GM21447 (cell line): ENCODE data around the gene SLC37A2.
"Not testable (repeated sequence)": the region's sequence is repeated elsewhere in the genome, so short reads cannot be mapped to it uniquely, and the experiment has no call there.

ENCODE experiments used
- ATAC-seq: cut with Tn5 transposase; IDR thresholded peaks from one replicate; pipeline ENCODE4 v1.9.1; 2021; ENCODE audit not compliant: unreplicated experiment

Gene SLC37A2

DNA sequence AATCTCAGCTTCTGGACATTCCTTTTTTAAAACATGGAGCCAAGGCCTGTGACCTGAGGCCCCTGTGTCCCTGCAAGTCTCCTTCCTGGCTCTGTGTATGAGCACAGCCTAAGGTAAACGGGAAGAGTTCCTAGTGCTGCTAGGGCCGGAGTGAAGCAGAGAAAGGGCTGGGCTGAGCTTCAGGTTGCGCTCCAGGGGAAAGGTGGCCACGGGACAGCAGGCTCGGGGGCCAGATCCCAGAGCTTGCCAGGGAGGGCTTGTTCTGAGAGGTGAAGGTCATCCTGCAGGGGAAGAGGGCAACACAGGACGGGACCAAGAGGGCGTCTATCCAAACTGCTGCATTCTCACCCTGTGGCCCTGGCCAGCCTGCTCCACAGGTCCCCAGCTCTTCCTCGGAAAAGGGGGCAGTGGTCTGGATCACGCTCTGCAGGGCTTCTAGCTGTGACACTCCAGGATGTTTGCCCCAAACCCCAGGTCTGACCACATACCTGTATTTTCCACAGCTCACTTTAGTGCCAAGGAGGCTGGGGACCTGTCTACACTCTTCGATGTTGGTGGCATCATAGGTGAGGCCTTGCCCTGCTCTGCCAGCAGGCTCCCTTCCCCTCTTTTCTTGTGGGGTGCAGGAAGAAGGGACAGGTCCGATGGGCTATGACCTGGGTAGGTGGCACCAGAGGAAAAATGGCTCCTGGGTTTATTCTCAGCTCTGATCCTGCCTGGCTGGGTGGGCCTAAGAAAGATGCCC is 20.4 kb downstream of the SLC37A2 start:
- no peak for ATAC-seq

DNA sequence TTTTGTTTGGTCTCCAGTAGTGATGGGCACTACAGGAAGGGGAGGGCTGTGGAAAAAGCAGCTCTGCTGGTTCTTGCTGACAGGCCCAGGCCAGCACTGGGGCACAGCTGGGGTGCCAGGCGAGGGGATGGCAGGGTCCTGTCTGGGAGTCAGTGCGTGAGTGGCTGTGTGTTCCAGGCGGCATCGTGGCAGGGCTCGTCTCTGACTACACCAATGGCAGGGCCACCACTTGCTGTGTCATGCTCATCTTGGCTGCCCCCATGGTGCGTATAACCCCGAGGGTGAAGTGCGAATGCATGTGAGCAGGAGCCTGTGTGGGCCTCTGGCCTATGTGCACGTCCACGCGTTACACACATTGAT is 20.9 kb downstream of the SLC37A2 start:
- no peak for ATAC-seq

DNA sequence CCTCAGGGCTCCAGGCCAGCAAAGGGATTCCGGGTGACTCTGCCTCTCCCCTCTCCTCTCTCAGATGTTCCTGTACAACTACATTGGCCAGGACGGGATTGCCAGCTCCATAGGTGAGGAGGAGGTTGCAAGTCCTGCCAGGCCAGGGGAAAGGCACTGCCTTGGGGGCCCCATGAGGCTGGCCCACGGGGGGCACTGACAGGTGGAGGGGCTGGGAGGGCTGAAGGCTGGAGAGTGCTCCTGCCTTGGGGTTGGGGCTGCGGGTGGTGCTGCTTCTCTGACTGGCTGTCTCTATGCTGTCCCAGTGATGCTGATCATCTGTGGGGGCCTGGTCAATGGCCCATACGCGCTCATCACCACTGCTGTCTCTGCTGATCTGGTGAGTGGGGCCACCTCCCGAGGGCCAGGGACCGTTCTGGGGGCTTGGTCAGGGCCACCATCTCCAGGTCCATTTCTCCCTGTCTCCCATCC is 21.7 kb downstream of the SLC37A2 start:
- no peak for ATAC-seq

DNA sequence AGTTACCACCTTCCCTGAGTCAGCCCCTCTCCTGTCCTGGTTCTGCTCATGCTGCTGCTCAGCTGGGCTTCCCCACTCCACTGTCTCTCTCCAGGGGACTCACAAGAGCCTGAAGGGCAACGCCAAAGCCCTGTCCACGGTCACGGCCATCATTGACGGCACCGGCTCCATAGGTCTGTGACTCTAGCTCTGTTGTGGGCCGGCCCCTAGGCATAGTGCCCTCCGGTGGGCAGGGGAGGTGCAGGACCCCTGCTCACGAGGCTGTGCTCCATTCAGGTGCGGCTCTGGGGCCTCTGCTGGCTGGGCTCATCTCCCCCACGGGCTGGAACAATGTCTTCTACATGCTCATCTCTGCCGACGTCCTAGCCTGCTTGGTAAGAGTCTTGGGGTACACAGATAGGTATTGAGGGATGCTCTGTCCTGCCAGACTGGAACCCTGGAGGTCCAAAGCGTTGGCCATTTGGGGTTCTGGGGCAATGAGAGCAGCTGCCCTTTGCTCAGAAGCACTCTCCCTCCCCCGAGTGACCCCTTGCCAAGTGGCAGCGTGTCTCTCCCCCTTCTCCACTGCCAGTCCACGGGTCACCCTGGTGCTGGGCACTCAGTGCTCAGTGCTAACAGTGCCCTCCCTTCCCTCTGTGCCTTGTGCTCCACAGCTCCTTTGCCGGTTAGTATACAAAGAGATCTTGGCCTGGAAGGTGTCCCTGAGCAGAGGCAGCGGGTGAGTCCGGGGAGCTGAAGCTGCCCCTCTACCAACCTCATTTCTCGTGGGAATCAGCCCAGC is 22.4 kb downstream of the SLC37A2 start:
- ATAC-seq: no peak

DNA sequence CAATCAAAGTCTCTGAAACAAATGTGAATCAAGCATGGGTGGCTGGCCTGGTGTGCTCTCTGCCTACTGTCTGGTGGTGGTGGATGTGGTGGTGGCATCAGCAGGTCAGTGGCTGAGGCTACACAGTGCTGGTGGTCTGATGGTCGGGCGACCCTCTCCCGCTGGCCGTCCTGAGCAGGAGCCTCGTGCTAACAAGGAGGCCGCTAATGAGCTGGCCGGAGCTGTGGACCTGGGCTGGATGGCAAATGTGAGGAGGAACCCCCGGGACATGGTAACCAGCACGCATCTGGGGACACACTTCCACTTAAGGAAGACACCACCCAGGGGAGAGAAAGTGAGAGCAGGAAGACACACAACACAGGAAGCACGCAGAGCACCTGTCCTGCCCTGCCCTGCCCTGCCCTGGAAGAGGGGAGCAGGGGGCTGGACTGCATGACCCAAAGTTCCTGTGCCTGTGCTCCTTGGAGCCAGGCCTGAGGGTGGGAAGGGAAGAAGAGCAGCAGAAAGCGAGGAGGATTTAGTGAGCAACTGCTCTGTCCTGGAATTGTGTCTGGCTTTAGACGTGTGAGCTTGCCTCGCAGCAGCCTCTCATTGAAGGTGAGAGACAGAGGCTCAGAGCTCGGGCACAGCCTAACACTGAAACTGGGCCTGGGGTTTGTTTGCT is 23.7 kb downstream of the SLC37A2 start:
- ATAC-seq: no peak

DNA sequence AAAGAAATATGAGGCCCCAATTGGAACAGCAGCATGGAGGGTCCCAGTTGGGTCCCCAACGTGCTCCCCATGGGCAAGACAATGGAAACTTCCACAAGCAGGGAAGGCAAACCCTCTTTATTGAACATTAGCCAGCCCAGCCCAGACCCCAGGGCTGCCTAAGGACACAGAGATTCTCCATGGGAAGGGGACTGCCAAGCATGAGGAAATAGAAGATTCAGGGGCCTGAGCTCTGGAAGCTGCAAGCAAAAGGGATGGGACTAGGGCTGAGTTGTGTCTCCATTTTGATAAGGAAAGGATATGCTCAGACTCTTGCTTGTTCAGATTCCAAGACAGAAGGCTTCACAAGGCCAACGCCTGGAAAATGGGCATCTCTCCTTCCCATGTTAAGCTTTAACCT is 25.0 kb downstream of the SLC37A2 start:
- no peak for ATAC-seq

DNA sequence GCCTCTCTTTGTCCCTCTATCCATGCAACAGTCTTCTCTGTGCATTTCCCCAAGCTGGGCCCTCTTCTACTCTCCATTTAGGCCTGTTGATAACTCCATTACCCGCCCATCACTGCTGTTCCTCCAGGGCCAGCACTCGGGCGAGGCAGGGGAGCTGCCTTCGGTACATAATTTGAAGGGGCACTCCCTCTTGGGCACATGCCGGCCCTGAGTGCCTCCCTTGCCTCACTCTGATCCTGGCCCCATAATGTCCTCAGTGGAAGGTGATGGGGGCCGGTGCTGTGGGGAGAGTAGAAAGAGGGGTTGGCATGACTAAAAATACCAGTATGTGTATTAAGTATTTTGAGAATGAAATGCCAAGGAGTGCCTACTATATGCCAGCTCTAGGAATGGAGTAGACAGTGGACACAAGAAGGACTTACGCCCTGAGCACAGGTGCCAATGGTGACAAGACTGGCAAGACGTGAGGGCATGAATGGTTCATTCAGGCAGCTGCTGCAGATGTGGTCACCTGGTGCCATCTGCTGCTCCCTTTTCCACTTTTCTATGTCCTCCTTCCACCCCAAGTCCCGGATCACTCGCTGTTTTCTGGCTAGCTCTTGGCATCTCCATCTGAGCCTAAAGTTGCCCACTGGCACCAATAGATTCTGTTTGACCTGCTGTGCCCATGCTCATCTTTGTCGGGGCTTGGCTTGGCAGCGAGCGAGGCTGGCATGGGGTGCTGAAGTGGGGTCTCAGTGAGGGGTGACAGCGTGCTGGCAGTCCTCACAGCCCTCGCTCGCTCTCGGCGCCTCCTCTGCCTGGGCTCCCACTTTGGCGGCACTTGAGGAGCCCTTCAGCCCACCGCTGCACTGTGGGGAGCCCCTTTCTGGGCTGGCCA is 25.7 kb downstream of the SLC37A2 start:
- ATAC-seq: no peak

DNA sequence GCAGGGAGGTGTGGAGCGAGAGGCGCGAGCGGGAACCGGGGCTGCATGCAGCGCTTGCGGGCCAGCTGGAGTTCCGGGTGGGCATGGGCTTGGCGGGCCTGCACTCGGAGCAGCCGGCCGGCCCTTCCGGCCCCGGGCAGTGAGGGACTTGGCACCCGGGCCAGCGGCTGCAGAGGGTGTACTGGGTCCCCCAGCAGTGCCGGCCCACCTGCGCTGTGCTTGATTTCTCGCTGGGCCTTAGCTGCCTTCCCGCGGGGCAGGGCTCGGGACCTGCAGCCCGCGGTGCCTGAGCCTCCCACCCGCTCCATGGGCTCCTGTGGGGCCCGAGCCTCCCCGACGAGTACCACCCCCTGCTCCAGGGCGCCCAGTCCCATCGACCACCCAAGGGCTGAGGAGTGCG is 26.4 kb downstream of the SLC37A2 start:
- ATAC-seq: not testable (repeated sequence)

DNA sequence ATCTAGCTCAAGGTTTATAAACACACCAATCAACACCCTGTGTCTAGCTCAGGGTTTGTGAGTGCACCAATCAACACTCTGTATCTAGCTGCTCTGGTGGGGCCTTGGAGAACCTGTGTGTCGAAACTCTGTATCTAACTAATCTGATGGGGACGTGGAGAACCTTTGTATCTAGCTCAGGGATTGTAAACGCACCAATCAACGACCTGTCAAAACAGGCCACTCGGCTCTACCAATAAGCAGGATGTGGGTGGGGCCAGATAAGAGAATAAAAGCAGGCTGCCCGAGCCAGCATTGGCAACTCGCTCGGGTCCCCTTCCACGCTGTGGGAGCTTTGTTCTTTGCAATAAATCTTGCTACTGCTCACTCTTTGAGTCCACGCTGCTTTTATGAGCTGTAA is 27.0 kb downstream of the SLC37A2 start:
- not testable (repeated sequence) for ATAC-seq

DNA sequence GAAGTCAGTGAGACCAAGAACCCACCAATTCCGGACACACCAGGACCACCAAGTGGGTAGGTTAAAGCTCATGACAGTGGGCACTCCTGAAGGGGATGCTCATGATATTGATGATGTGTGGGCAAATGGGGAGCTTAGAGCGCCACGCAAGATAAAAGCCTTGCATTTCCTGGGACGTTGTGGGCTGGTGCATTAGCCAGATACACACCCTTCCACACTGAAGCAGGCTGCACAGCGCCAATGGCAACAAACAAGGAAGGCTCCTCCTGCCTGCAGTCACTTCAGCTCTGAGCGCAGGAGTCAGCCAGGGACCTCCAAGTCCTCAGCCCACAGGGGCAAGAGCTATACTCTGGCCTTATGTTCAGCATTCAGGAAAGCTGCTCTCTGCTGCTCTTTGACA is 27.7 kb downstream of the SLC37A2 start:
- ATAC-seq: no peak

DNA sequence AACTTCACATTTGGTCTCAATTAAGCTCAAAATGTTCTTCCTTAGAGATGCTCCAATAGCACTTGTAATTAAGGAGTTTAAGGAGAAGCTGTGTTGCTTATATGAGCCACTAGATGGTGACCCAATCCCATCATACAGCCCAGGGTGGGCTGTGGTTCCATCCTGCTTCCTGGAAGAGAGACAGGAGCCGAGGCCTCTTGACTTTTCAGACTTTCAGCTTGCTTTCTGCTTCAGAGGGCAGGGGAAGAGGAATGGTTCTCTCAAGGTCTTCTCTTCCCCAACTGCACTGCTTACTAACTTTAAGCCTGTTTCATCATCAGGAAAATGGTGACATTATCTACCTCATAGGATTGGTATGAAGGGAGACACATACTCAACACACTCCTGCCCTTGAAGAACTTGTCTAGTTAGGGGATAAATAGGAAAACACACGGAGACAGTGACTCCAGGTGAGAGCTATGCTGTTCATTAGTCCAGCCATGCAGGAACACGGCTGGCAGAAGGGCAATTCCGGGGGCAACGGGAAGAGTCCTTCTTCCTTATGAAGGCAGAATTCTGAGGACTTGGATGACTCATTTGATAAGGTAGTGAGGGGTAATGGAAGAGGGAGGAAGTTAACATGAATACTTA is 28.3 kb downstream of the SLC37A2 start:
- no peak for ATAC-seq

DNA sequence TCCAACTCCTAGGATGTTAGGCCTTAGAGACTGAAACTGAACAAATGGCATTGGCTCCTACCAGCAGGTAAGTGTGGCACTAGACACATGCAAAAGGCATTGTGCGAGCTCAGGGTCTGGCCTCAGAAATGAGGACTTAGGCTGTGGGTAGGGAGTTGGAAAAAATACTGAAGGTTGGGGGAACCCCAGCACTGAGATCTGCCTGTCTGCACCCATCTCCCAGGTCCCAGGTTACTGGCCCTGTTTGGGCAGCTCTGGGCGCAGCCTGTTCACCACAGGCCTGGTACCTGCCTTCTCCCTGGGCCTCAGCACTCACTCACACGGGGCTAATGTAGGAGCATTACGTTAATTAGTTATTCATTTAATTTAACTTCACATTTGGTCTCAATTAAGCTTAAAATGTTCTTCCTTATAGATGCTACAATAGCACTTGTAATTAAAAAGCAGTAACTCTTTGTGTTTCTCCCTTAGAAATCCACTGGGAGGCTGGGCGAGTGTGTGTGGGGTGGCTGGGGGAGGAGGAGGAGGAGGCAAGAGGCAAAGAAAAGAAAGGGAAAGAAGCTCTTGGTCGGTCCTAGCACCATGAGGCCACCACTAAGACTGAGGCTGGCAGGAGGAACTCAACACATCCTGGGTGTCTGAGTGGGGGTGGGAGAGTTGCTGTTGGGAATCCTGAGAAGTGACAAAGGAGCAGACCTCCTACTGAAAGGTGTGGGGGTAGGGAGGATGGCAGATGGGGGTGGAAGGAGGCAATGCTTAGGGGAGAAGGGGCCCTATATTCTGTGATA is 29.0 kb downstream of the SLC37A2 start:
- no peak for ATAC-seq

DNA sequence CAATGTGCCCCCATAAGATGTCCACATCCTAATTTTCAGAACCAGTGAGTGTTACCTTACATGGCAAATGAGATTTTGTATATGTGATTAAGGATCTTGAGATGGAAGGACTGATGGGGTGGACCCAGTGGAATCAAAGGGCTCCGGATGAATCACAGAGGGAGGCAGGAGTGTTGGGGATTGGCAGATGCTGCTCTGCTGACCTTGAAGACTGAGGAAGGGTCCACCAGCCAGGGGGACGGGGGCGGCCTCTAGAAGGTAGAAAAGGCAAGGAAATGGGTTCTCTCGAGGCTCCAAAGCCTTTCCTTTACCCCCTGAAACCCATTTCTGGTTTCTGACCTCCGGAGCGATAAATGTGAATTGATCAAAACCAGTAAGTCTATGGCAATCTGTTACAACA is 29.6 kb downstream of the SLC37A2 start:
- ATAC-seq: no peak

DNA sequence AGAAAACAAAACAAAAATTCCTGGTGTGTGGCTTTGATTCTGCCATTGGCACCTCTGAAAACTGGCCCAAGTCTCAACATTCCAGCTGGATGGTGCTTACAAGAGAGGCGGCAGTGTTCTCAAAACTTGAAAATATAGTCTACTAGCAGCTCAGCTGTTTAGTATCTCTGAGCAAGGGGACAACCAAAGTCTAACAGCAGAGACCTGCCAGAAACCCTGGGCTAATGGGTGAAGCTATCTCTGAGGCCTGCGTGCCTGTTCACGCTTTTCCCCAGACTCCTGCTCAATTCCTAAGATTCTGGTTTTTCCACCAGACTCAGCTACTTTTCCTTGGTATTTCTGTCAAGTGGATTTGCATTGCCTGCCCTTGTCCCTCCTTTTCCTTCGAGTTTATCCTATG is 30.4 kb downstream of the SLC37A2 start:
- ATAC-seq: no peak

DNA sequence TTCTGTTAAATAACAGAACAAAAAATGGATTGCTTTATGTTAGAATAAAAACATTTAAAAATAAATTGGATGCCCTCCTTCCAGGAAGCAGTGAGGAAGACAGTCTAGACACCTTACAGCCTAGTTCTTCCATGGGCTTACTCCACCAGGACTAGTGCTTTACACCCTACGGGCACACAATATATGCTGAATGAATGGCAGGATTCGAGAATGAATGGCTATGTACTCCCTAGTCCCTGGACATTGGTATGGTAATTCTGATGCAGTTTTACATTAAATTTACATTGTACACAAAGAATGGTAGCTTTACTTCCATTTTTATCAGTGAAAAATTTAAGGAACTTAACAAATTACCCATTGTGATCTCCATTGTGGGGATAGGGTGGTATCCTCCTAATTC is 31.6 kb downstream of the SLC37A2 start:
- ATAC-seq: no peak

DNA sequence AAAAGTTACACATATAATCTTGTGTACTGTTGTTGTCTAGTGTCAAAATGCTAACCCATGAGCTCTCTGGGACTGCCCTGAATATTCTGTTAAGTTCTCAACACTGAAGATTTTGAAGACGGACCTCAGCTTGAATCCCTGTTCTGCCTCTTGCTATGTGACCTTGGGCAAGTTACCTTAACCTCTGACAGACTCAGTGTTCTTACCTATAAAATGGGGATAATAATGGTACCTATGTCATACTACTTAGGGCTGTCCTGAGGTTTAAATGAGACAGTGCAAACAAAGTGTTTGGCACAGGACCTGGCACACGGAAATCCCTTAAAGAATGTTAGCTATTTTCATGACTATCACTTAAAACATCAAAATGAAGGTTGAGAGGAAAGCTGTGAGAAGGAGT is 37.0 kb downstream of the SLC37A2 start:
- ATAC-seq: no peak

DNA sequence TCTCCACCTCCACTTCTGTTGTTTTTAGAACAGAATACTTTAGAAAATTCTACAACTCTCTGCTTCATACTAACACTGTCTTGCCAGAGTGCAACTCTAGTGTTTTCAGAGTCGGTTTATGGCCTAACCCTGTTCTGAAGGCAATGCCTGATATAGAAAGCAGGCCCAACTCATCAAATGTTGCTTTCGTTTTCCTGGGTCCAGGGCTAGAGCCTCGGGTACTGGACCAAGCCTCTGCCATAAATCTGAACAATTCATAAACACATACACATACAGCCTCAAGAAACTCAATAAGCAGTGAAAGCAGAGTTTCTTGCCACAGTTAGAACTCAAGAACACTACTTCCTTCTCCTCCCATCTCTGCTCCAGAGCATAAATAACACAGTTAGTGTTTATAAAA is 38.5 kb downstream of the SLC37A2 start:
- ATAC-seq: no peak

DNA sequence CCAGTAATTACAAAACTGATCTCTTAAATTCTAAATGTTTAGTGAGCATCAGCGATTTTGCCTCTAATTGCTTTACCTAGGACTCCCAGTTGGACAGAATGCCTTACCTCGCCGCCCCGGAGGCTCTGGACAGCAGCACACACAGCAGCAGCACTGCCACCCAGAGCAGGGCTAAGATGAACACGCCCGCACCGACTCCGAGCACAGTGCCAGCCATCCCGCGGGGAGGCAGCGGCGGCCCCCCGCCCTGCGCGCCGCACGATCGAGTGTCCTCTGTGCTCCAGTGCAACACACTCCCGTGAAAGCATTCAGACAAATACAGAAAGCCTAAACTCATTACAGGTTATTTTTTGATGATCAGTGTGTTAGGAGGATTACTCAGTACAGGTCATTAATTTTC is 38.9 kb downstream of the SLC37A2 start:
- ATAC-seq: no peak

DNA sequence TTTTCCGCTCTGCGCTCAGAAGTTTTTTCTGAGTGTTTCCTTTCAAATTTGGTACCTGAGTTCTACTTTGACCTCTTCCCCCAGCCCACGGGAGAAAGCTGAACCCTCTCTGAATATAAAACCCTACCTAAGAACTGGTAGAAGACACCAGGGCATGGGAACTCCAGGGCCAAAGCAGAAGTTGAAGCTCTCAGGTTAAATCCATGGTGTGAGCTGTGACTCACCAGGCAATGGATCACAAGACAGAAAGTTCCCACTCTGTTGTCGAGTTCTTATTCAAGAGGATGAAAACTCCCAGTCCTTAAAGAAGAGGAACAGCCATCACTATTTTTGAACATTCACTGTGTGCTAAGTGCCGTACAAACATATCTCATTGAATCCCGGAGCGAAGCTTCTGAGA is 39.4 kb downstream of the SLC37A2 start:
- ATAC-seq: no peak

DNA sequence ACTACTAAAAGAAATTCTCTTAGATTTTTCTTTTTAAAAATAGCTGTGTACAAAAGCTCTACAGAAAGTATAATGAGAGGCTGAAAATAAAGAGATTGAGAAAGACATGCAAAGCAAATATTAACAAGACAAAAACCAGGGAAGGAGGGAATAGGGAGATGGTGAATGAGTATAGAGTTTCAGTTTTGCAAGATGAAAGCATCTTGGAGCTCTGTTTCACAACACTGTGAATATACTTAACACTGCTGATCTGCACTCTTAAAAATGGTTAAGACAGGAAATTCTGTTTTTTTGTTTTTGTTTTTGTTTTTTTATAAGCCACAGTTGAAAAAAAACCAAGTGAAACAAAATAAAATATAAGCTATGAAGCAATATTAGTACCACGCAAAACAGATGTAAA is 42.8 kb downstream of the SLC37A2 start:
- no peak for ATAC-seq
